ENCODE results near the gene NT5C2. TPM values are rescaled to one million over a fixed set of nuclear protein-coding genes. Genes with fewer than 3 reads are reported as not detected.

Gene NT5C2
- total RNA-seq, 1 experiment from 2014 or later: 76.1 TPM

GRCh38 chr10:103145860-103146466 lies 47.1 kb downstream of the NT5C2 start:
- ChIA-PET POLR2A (no interaction called here), CTCF (no interaction called here)
- Mint-ChIP-seq H3K4me1 (peaks cover 24% of the 10 kb centered on the region), H3K27ac (peak overlapping the region; percentile 50; the same call in 1 of the 2 replicates), H3K9me3 (no peaks in the 10 kb centered on the region), H3K27me3 (ENCODE audit: low read depth) (no peaks in the 10 kb centered on the region), H3K4me3 (no peak overlapping the region), H3K36me3 (peaks cover 6% of the 10 kb centered on the region; the same call in 1 of the 2 replicates)
- DNase-seq (ENCODE audit: low spot score) (no peak), ATAC-seq (no peak)
- TF ChIP-seq RORB (CRISPR knock-in tag; IDR thresholded peaks at IDR 0.05) (no peak), OVOL2 (CRISPR knock-in tag; IDR thresholded peaks at IDR 0.05; ENCODE audit: borderline replicate concordance) (no peak), SOX15 (CRISPR knock-in tag; IDR thresholded peaks at IDR 0.05) (no peak), ZNF317 (CRISPR knock-in tag; IDR thresholded peaks at IDR 0.05; ENCODE audit: borderline replicate concordance, low read depth) (no peak), ZNF396 (CRISPR knock-in tag; IDR thresholded peaks at IDR 0.05; ENCODE audit: borderline replicate concordance) (no peak), CREM (CRISPR knock-in tag; IDR thresholded peaks at IDR 0.05) (no peak), ZNF532 (CRISPR knock-in tag; IDR thresholded peaks at IDR 0.05; ENCODE audit: borderline replicate concordance) (no peak), NR1H2 (CRISPR knock-in tag; IDR thresholded peaks at IDR 0.05) (no peak)

- POLR2A ChIA-PET: no interaction called here
- Mint-ChIP-seq H3K27ac (no peak overlapping the region), H3K9me3 (no peaks in the 10 kb centered on the region), H3K27me3 (ENCODE audit: low read depth) (no peaks in the 10 kb centered on the region), H3K36me3 (peaks cover 6% of the 10 kb centered on the region), H3K4me3 (no peak overlapping the region), H3K4me1 (peaks cover 24% of the 10 kb centered on the region)
- no peak for ATAC-seq
- no peak for DNase-seq (ENCODE audit: low spot score)
- no peak for TF ChIP-seq OVOL2 (CRISPR knock-in tag; IDR thresholded peaks at IDR 0.05; ENCODE audit: borderline replicate concordance)
- TF ChIP-seq ZNF671 (CRISPR knock-in tag; IDR thresholded peaks at IDR 0.05): no peak
- TF ChIP-seq SP1 (CRISPR knock-in tag; conservative IDR thresholded peaks at IDR 0.05): no peak
- TF ChIP-seq HMGA2 (CRISPR knock-in tag; IDR thresholded peaks at IDR 0.05): no peak
- no peak for TF ChIP-seq IRF2 (CRISPR knock-in tag; IDR thresholded peaks at IDR 0.05; ENCODE audit: borderline replicate concordance, low read depth)
- no peak for TF ChIP-seq ZNF121 (CRISPR knock-in tag; IDR thresholded peaks at IDR 0.05)
- TF ChIP-seq SOX15 (CRISPR knock-in tag; IDR thresholded peaks at IDR 0.05): no peak
- TF ChIP-seq CREB1 (CRISPR knock-in tag; IDR thresholded peaks at IDR 0.05): no peak
- no peak for TF ChIP-seq ZNF425 (CRISPR knock-in tag; conservative IDR thresholded peaks at IDR 0.05)
- no peak for TF ChIP-seq IRF1 (CRISPR knock-in tag; IDR thresholded peaks at IDR 0.05)
- no peak for TF ChIP-seq AFF4 (CRISPR knock-in tag; IDR thresholded peaks at IDR 0.05; ENCODE audit: borderline replicate concordance)
- no peak for TF ChIP-seq ZNF396 (CRISPR knock-in tag; IDR thresholded peaks at IDR 0.05; ENCODE audit: borderline replicate concordance)
- no peak for TF ChIP-seq SMAD3 (CRISPR knock-in tag; IDR thresholded peaks at IDR 0.05; ENCODE audit: borderline replicate concordance)
- no peak for TF ChIP-seq E2F1 (CRISPR knock-in tag; IDR thresholded peaks at IDR 0.05)
- CTCF ChIA-PET: interaction anchor here (2.8 kb wide), 1 partner anchor 94 kb away, joined by 9 read pairs; no protein-coding TSS in a partner anchor
Measured at GRCh38 chr10:103145046-103145445, 48.0 kb downstream of the NT5C2 start.
